ENCODE results near the gene BRPF1. TPM values are rescaled to one million over a fixed set of nuclear protein-coding genes. Genes with fewer than 3 reads are reported as not detected.

The BRPF1 gene
- total RNA-seq, 1 donor from 2014 or later, result 19.5 TPM

DNA sequence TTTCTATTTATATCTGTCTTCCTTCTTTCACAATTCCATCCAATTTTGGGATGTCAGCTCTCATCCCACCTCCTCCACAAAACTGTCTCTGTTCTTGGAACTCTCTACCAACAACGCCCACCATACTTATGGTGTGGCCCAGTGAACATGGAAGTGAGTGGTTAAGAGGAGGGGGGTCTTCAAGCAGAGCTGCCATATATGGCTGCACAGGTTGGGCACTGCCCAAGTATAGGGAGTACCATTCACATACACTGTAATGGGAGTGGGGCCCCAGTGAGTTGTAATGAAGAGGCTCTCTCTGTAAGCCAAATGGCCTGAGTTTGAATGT lies 46.1 kb downstream of the BRPF1 start:
- peak overlapping the region; percentile 26 for H3K4me2 ChIP-seq (ENCODE audit: low read length)
- H3K9me3 ChIP-seq (ENCODE audit: insufficient read depth, low read depth, low read length), result no peaks in the 10 kb centered on the region
- no peak overlapping the region for H3K4me3 Mint-ChIP-seq (ENCODE audit: unreplicated experiment)
- H3K4me1 ChIP-seq (ENCODE audit: insufficient read depth, low read length), result peaks cover 13% of the 10 kb centered on the region
- no peaks in the 10 kb centered on the region for H4K20me1 ChIP-seq (ENCODE audit: insufficient read depth, low read length)
- no peak overlapping the region for H2AFZ ChIP-seq (ENCODE audit: low read depth, low read length)
- no peak overlapping the region for H3K9ac ChIP-seq (ENCODE audit: low read length)
- H3K36me3 Mint-ChIP-seq (ENCODE audit: low read depth, unreplicated experiment), result peaks cover 11% of the 10 kb centered on the region
- H3K27me3 Mint-ChIP-seq (ENCODE audit: low read depth, unreplicated experiment), result peaks cover 2% of the 10 kb centered on the region
- peaks cover 34% of the 10 kb centered on the region for H3K4me1 Mint-ChIP-seq (ENCODE audit: low read depth, unreplicated experiment)
- H3K27ac ChIP-seq (ENCODE audit: low read depth, low read length), result no peak overlapping the region
- H3K27ac Mint-ChIP-seq (ENCODE audit: unreplicated experiment), result no peak overlapping the region
- DNase-seq (ENCODE audit: low read depth) (no peak), FAIRE-seq (no peak)
- no peaks in the 10 kb centered on the region for H3K79me2 ChIP-seq (ENCODE audit: insufficient read depth, low read length)
- peaks cover 2% of the 10 kb centered on the region for H3K9me3 Mint-ChIP-seq (ENCODE audit: unreplicated experiment)
- no peaks in the 10 kb centered on the region for H3K27me3 ChIP-seq (ENCODE audit: insufficient read depth, low read length)
- H3K4me3 ChIP-seq (ENCODE audit: insufficient read depth, low read depth, low read length), result no peak overlapping the region
- peaks cover 15% of the 10 kb centered on the region for H3K36me3 ChIP-seq (ENCODE audit: insufficient read depth, low read length)
- no peak for TF ChIP-seq EZH2 (IDR thresholded peaks at IDR 0.05; ENCODE audit: insufficient read depth, low read length)
- TF ChIP-seq, protein P1, sequence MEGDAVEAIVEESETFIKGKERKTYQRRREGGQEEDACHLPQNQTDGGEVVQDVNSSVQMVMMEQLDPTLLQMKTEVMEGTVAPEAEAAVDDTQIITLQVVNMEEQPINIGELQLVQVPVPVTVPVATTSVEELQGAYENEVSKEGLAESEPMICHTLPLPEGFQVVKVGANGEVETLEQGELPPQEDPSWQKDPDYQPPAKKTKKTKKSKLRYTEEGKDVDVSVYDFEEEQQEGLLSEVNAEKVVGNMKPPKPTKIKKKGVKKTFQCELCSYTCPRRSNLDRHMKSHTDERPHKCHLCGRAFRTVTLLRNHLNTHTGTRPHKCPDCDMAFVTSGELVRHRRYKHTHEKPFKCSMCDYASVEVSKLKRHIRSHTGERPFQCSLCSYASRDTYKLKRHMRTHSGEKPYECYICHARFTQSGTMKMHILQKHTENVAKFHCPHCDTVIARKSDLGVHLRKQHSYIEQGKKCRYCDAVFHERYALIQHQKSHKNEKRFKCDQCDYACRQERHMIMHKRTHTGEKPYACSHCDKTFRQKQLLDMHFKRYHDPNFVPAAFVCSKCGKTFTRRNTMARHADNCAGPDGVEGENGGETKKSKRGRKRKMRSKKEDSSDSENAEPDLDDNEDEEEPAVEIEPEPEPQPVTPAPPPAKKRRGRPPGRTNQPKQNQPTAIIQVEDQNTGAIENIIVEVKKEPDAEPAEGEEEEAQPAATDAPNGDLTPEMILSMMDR (IDR thresholded peaks at IDR 0.05; ENCODE audit: insufficient read depth, low read depth, low read length), result no peak

GRCh38 chr3:9778143-9779074 lies 46.9 kb downstream of the BRPF1 start:
- Histone ChIP-seq H3K4me3 (ENCODE audit: insufficient read depth, low read depth, low read length) (no peak overlapping the region), H3K4me1 (ENCODE audit: insufficient read depth, low read length) (peaks cover 13% of the 10 kb centered on the region), H3K9ac (ENCODE audit: low read length) (no peak overlapping the region), H3K4me2 (ENCODE audit: low read length) (peak overlapping the region; percentile 26), H3K9me3 (ENCODE audit: insufficient read depth, low read depth, low read length) (no peaks in the 10 kb centered on the region), H3K36me3 (ENCODE audit: insufficient read depth, low read length) (peaks cover 16% of the 10 kb centered on the region), H3K79me2 (ENCODE audit: insufficient read depth, low read length) (no peaks in the 10 kb centered on the region), H4K20me1 (ENCODE audit: insufficient read depth, low read length) (no peaks in the 10 kb centered on the region), H3K27me3 (ENCODE audit: insufficient read depth, low read length) (no peaks in the 10 kb centered on the region), H2AFZ (ENCODE audit: low read depth, low read length) (no peak overlapping the region), H3K27ac (ENCODE audit: low read depth, low read length) (peak overlapping the region; percentile 20)
- no peak for TF ChIP-seq EZH2 (IDR thresholded peaks at IDR 0.05; ENCODE audit: insufficient read depth, low read length)
- TF ChIP-seq, protein P1 (IDR thresholded peaks at IDR 0.05; ENCODE audit: insufficient read depth, low read depth, low read length), result no peak
- DNase-seq (ENCODE audit: low read depth), result peak; percentile 68
- Mint-ChIP-seq H3K9me3 (ENCODE audit: unreplicated experiment) (peaks cover 2% of the 10 kb centered on the region), H3K27ac (ENCODE audit: unreplicated experiment) (no peak overlapping the region), H3K27me3 (ENCODE audit: low read depth, unreplicated experiment) (no peaks in the 10 kb centered on the region), H3K4me3 (ENCODE audit: unreplicated experiment) (no peak overlapping the region), H3K36me3 (ENCODE audit: low read depth, unreplicated experiment) (peaks cover 11% of the 10 kb centered on the region), H3K4me1 (ENCODE audit: low read depth, unreplicated experiment) (peaks cover 34% of the 10 kb centered on the region)
- no peak for FAIRE-seq

GRCh38 chr3:9779075-9779593 lies 47.6 kb downstream of the BRPF1 start:
- DNase-seq (ENCODE audit: low read depth) (no peak), FAIRE-seq (no peak)
- no peak overlapping the region for H3K27ac Mint-ChIP-seq (ENCODE audit: unreplicated experiment)
- Histone ChIP-seq H3K4me2 (ENCODE audit: low read length) (no peak overlapping the region), H2AFZ (ENCODE audit: low read depth, low read length) (no peak overlapping the region), H3K4me1 (ENCODE audit: insufficient read depth, low read length) (peaks cover 13% of the 10 kb centered on the region), H3K9ac (ENCODE audit: low read length) (no peak overlapping the region), H3K4me3 (ENCODE audit: insufficient read depth, low read depth, low read length) (no peak overlapping the region), H3K27ac (ENCODE audit: low read depth, low read length) (no peak overlapping the region), H3K9me3 (ENCODE audit: insufficient read depth, low read depth, low read length) (no peaks in the 10 kb centered on the region), H3K27me3 (ENCODE audit: insufficient read depth, low read length) (no peaks in the 10 kb centered on the region), H3K36me3 (ENCODE audit: insufficient read depth, low read length) (peaks cover 18% of the 10 kb centered on the region), H3K79me2 (ENCODE audit: insufficient read depth, low read length) (no peaks in the 10 kb centered on the region), H4K20me1 (ENCODE audit: insufficient read depth, low read length) (no peaks in the 10 kb centered on the region)
- peaks cover 11% of the 10 kb centered on the region for H3K36me3 Mint-ChIP-seq (ENCODE audit: low read depth, unreplicated experiment)
- peaks cover 34% of the 10 kb centered on the region for H3K4me1 Mint-ChIP-seq (ENCODE audit: low read depth, unreplicated experiment)
- TF ChIP-seq, protein P1 (IDR thresholded peaks at IDR 0.05; ENCODE audit: insufficient read depth, low read depth, low read length), result no peak
- TF ChIP-seq EZH2 (IDR thresholded peaks at IDR 0.05; ENCODE audit: insufficient read depth, low read length), result no peak
- peaks cover 2% of the 10 kb centered on the region for H3K9me3 Mint-ChIP-seq (ENCODE audit: unreplicated experiment)
- H3K4me3 Mint-ChIP-seq (ENCODE audit: unreplicated experiment), result no peak overlapping the region
- H3K27me3 Mint-ChIP-seq (ENCODE audit: low read depth, unreplicated experiment), result no peaks in the 10 kb centered on the region

Data from astrocyte (in vitro differentiated cells and primary cell).